GM18520 (cell line): ENCODE data around the gene SLC25A45.
"Not testable (repeated sequence)": the region's sequence is repeated elsewhere in the genome, so short reads cannot be mapped to it uniquely, and the experiment has no call there.

Source experiments
- ATAC-seq: cut with Tn5 transposase; IDR thresholded peaks from one replicate; pipeline ENCODE4 v1.9.1; 2021; ENCODE audit not compliant: unreplicated experiment

Gene SLC25A45

GRCh38 chr11:65363770-65364169, 18.7 kb downstream of the SLC25A45 start:
- no peak for ATAC-seq

DNA sequence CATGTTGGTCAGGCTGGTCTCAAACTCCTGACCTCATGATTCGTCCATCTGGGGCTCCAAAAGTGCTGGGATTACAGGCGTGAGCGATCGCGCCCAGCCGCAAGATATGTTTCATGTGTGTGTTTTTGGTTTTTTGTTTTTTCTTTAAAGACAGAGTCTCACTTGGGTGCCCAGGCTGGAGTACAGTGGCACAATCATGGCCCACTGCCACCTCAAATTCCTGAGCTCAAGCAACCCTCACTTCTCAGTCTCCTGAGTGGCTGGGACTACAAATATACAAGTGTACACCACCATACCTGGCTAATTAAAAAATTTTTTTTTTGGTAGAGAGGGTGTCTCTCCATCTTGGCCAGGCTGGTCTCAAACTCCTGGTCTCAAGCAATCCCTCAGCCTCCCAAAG, 19.5 kb downstream of the SLC25A45 start:
- ATAC-seq, result no peak

DNA sequence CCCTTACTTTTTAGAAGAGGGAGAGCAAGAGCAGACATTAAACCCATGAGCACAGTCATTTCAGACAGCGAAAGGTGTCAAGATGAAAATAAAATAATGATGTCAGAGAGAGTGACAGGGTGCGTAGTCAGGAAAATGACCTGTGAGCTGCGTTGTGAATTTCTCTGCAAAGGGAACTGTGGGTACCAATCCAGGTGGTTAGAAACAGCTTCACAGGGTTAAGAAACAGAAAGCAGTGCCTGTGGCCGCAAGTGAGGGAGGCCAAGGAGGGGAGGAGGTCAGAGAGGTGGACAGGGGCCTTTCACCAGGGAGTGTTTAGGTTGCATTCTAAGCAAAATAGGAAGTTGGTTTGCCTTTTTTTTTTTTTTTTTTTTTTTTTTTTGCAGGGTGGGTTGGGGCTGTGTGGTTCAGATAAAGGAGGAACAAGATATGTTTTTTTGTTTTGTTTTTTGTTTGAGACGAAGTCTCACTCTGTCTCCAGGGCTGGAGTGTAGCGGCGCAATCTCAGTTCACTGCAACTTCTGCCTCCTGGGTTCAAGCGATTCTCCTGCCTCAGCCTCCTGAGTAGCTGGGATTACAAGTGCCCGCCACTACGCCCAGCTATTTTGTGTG, 20.0 kb downstream of the SLC25A45 start:
- ATAC-seq, result peak; percentile 67

- no peak for ATAC-seq
Observed at GRCh38 chr11:65357856-65358356, 24.5 kb downstream of the SLC25A45 start.

DNA sequence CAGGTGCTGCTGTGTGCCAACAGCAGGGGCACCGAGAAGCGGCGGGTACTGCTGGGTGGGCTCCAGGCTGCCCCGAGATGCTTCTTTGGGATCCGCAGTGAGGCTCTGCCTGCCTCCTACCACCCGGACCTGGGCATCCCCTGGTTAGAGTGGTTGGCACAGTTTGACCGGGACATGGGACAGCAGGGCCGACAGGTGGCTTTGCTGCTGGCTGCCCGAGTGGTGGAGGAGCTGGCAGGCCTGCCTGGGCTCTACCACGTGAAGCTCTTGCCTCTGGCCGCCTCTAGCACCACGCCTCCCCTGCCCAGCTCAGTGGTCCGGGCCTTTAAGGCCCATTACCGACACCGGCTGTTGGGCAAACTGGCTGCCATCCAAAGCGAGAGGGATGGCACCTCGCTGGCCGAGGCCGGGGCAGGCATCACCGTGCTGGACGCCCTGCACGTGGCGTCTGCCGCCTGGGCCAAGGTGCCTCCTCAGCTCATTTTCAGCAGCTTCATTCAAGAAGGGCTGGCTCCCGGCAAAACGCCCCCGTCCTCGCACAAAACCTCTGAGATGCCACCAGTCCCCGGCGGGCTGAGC, 26.0 kb downstream of the SLC25A45 start:
- ATAC-seq, result no peak

DNA sequence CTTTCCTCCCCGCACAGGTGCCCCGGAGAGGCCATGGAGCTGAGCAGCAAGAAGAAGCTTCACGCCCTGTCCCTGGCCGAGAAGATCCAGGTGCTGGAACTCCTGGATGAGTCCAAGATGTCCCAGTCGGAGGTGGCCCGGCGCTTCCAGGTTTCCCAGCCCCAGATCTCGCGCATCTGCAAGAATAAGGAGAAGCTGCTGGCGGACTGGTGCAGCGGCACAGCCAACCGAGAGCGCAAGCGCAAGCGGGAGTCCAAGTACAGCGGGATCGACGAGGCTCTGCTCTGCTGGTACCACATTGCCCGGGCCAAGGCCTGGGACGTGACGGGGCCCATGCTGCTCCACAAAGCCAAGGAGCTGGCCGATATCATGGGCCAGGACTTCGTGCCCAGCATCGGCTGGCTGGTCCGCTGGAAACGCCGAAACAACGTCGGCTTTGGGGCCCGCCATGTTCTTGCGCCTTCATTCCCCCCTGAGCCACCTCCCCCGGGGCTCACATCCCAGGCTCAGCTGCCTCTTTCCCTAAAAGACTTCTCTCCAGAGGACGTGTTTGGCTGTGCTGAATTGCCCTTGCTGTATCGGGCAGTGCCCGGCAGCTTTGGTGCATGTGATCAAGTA, 26.6 kb downstream of the SLC25A45 start:
- ATAC-seq, result no peak

DNA sequence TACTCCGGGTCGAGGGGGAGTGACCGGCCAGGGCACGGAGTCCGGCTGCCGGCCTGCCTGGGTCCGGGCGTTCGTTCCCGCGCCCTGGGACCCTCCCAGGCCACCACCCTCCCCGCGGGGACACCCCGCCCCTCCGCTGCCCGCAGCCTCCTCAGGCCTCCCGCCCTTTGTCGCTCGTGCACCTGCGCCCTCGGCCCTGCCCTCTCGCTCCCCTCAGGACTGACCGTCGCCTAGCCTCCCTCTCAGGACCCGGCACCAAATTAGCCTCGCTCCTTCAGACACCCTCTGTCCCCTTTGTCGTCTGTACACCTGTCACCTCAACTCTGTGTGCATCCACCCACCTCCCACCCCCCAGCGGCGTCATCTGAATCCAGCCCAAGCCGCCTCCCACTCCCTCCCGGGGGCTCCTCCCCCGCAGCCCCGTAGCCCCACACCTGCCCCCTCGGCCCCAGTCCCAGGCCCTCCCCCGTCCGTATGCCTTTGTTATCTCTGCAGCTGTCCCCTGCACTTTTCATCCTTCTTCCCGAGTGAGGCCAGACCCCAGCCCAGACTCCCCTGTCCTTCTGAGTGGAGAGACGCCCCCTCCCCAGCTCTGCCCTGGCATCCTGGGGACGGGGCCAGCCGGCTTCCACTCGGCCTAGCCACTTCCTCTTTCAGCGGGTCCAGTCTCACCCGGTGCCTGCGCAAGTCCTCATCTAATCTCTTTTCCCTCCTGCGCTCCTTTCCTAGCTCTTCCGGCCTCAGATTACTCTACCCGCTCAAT, 27.3 kb downstream of the SLC25A45 start:
- peak; percentile 16 for ATAC-seq

- ATAC-seq, result peak; percentile 77
Observed at GRCh38 chr11:65354265-65355012, 28.0 kb downstream of the SLC25A45 start, which contains the start of gene TIGD3. Gene TIGD3 (plus strand): TSS chr11:65354751. CDS start chr11:65355809, 1,058 bp downstream.

DNA sequence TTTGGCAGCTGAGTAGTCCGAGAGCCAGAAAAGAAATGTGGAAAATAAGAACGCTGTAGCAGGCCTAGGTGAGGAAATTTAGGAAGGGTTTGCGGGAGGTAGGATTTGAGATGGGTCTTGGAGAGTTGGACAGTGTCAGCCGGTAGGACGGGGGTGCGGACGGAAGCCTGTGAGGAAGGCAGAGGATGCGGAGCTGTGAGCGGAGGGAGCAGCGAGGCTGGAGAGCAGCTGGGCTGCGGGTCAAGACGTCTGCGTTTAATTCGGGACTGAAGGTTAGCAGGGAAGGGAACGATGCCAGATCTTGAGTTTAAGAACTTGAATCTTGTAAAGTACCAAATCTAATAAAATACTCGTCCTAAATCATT, 28.6 kb downstream of the SLC25A45 start:
- ATAC-seq, result no peak

DNA sequence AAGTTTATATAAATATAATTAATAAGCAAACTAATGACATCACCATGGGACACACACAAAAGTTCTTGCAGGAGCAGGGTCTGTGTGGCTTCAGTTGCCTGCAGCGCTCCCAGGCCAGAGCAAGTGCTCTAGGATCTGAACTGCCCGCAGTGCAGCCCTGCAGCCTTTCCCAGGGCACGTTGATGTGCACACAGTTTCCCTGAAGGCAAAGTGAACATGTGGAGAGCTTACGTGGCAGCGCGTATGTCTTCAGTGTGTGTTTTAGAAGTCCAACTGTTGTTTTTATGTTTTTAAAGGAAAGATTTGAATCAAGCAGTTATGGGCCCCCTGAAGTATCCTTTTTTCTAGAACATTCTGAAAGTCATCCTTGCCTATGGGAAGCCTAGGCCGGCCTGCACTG, 29.1 kb downstream of the SLC25A45 start:
- no peak for ATAC-seq

GRCh38 chr11:65352783-65353182, 29.7 kb downstream of the SLC25A45 start:
- ATAC-seq, result no peak

- ATAC-seq, result no peak
Observed at GRCh38 chr11:65351511-65351910, 30.9 kb downstream of the SLC25A45 start.

DNA sequence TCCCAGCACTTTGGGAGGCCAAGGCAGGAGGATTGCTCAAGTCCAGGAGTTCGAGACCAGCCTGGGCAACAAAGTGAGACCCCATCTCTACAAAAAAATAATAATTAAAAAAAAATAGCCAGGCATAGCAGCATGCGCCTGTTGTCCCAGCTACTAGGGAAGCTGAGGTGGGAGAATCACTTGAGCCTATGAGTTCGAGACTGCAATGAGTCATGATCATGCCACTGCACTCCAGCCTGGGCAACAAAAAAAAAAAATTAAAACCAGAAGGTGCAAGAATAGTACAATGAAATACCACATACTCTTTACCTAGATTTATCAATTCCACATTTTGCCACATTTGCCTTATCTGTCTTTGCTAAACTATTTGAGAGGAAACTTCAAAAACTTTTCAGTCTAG, 40.6 kb downstream of the SLC25A45 start:
- ATAC-seq, result no peak

DNA sequence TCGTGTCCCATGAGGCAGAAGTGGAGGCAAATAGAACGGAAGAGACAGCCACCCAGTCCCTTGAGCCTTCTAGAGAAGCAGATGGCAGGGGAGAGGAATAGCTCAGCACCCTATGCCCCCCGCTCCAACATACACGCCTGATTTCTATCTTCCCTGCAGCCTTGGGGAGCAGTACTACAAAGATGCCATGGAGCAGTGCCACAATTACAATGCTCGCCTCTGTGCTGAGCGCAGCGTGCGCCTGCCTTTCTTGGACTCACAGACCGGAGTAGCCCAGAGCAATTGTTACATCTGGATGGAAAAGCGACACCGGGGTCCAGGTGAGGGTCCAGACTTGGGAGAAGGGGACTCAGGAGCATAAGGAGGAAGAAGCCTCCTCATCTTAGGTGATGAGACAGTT, 42.2 kb downstream of the SLC25A45 start:
- ATAC-seq, result no peak

- ATAC-seq, result no peak
Observed at GRCh38 chr11:65338676-65339075, 43.8 kb downstream of the SLC25A45 start.

GRCh38 chr11:65334696-65335295, 47.6 kb downstream of the SLC25A45 start:
- no peak for ATAC-seq

GRCh38 chr11:65332591-65332990, 49.9 kb downstream of the SLC25A45 start:
- not testable (repeated sequence) for ATAC-seq

- ATAC-seq, result no peak
Observed at GRCh38 chr11:65330544-65330943, 51.9 kb downstream of the SLC25A45 start.

- ATAC-seq, result no peak
Observed at GRCh38 chr11:65329944-65330403, 52.5 kb downstream of the SLC25A45 start.

- no peak for ATAC-seq
Observed at GRCh38 chr11:65329478-65329877, 53.0 kb downstream of the SLC25A45 start.
